Pancreas (tissue), 10 donors: ENCODE measurements around the gene GORASP1. TPM values are rescaled to one million over a fixed set of nuclear protein-coding genes. Genes with fewer than 3 reads are reported as not detected.

ENCODE experiments used
- ATAC-seq, 4 donors: fragments of 200-7000 bp; cut with Tn5 transposase; one replicate each; pipeline versions ENCODE4 v1.8.0 to v1.9.1; 2020; ENCODE audit warnings: mild to moderate bottlenecking in 4 of 4, moderate library complexity in 4 of 4
- DNase-seq, 6 donors: peaks; one replicate each; pipeline ENCODE4 v3.0.0-alpha.2; 2020
- FAIRE-seq: peaks from 2 replicates; lab custom pipeline; 2012; peaks lifted over from hg19 to GRCh38; lab: Jason Lieb, UNC
- H3K27ac ChIP-seq, 4 donors: fragments of 200-600 bp; sonication (generic); 1 replicate in 3 of 4; 2 replicates in 1 of 4; pipeline versions ENCODE4 v1.5.0 to v1.8.0; 2020
- H3K27me3 ChIP-seq, 4 donors: fragments of 200-600 bp; one replicate each; pipeline ENCODE4 v1.8.0; 2021
- H3K36me3 ChIP-seq, 3 donors: fragments of 200-600 bp; sonication (generic) in 1 of 3; one replicate each; pipeline versions ENCODE4 v1.5.0 to v1.8.0; 2020 to 2021
- H3K4me1 ChIP-seq, 3 donors: fragments of 200-600 bp; one replicate each; pipeline ENCODE4 v1.8.0; 2021
- H3K4me3 ChIP-seq, 4 donors: fragments of 200-600 bp; sonication (generic) in 2 of 4; one replicate each; pipeline versions ENCODE4 v1.5.0 to v1.8.0; 2020 to 2021
- H3K9me3 ChIP-seq, 4 donors: fragments of 200-600 bp; one replicate each; pipeline ENCODE4 v1.8.0; 2021
- WGBS, 2 donors: extraction: QIAGEN DNeasy Blood & Tissue Kit; methylation state at CpG; one replicate each; pipeline ENCODE4 v1.1.7; 2013; 5-methylcytosine and 5-hydroxymethylcytosine counted together
- intact Hi-C, 3 donors: fragments of 100-400 bp; cut with DNase I; formaldehyde crosslinking; loops; one replicate each; pipeline versions ENCODE4 v1.11.1 to v1.14.2; 2022
- polyA plus RNA-seq, 2 donors: library from polyadenylated mRNA; stranded (reverse); fragments of 200-250 nt; gene quantifications; one replicate each; pipeline ENCODE4 v1.2.3, GENCODE V29; 2013
- total RNA-seq, 6 donors: library from RNA; stranded (reverse); fragmentation: NEBNext Ultra II Directional in 4 of 6; extraction: Animal tissue kit (Norgen Biotek cat#: 25700) in 4 of 6; gene quantifications; one replicate each; pipeline versions ENCODE4 v1.2.1 to v1.2.4, GENCODE V29; 2021 to 2023
- TF ChIP-seq, protein P1 (sequence below), 4 donors: fragments of 200-600 bp; sonication (generic) in 3 of 4; IDR thresholded peaks; one replicate each; pipeline versions ENCODE4 v1.5.0 to v1.8.0; 2021; ENCODE audit warnings: antibody characterized with exemption in 4 of 4
- donor health status: healthy with polysubstance abuse.
- donor health status: DM: no; HTN: no; CAD: no; lungs with moderate emphysema.
- donor health status: DM: no; HTN: no; CAD: no.
- donor health status: control.
- donor health status: control.
- donor health status: Bipolar disorder and iron deficiency.
- donor health status: DM: yes; HTN: yes; CAD: no.
- donor health status: DM: no; HTN: no; CAD: no.
- donor health status: DM: no; HTN: no; CAD: no.
- donor health status: DM: yes; HTN: yes; CAD: no.

Gene GORASP1
- total and polyA plus RNA-seq, 8 donors: 25.9 to 79.6 (median 34.3) TPM

- H3K4me1 ChIP-seq: peaks cover 0 to 20% (median 5%) of the 10 kb centered on the region in 3 donors
- WGBS, 2 donors: 72 to 75% methylated on average over 6 of the region's 6 CpGs
These were observed 3.5 kb downstream of the GORASP1 start for GRCh38 chr3:39103791-39104552.

GRCh38 chr3:39103324-39103693 is 4.1 kb downstream of the GORASP1 start:
- TF ChIP-seq, protein P1, sequence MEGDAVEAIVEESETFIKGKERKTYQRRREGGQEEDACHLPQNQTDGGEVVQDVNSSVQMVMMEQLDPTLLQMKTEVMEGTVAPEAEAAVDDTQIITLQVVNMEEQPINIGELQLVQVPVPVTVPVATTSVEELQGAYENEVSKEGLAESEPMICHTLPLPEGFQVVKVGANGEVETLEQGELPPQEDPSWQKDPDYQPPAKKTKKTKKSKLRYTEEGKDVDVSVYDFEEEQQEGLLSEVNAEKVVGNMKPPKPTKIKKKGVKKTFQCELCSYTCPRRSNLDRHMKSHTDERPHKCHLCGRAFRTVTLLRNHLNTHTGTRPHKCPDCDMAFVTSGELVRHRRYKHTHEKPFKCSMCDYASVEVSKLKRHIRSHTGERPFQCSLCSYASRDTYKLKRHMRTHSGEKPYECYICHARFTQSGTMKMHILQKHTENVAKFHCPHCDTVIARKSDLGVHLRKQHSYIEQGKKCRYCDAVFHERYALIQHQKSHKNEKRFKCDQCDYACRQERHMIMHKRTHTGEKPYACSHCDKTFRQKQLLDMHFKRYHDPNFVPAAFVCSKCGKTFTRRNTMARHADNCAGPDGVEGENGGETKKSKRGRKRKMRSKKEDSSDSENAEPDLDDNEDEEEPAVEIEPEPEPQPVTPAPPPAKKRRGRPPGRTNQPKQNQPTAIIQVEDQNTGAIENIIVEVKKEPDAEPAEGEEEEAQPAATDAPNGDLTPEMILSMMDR (IDR thresholded peaks at IDR 0.05): no peak
- intact Hi-C loops: no loop called here
- Histone ChIP-seq H3K27ac (no peak overlapping the region), H3K4me3 (no peak overlapping the region), H3K4me1 (peaks cover 0 to 20% (median 2%) of the 10 kb centered on the region in 3 donors), H3K9me3 (no peaks in the 10 kb centered on the region), H3K36me3 (peaks cover 0 to 21% (median 18%) of the 10 kb centered on the region in 3 donors), H3K27me3 (no peaks in the 10 kb centered on the region)
- 74 to 78% methylated on average over 4 of the region's 4 CpGs for WGBS, 2 donors
- no peak for DNase-seq
- no peak for ATAC-seq
- no peak for FAIRE-seq

More at GRCh38 chr3:39103791-39104552, 3.5 kb downstream of the GORASP1 start:
- FAIRE-seq: no peak
- ATAC-seq: no peak
- no peak overlapping the region for H3K4me3 ChIP-seq
- DNase-seq: no peak
- peaks cover 0 to 15% (median 11%) of the 10 kb centered on the region in 3 donors for H3K36me3 ChIP-seq
- no peaks in the 10 kb centered on the region for H3K27me3 ChIP-seq
- H3K27ac ChIP-seq: no peak overlapping the region
- H3K9me3 ChIP-seq: no peaks in the 10 kb centered on the region
- intact Hi-C loops: no loop called here
- TF ChIP-seq, protein P1 (IDR thresholded peaks at IDR 0.05): no peak

DNA sequence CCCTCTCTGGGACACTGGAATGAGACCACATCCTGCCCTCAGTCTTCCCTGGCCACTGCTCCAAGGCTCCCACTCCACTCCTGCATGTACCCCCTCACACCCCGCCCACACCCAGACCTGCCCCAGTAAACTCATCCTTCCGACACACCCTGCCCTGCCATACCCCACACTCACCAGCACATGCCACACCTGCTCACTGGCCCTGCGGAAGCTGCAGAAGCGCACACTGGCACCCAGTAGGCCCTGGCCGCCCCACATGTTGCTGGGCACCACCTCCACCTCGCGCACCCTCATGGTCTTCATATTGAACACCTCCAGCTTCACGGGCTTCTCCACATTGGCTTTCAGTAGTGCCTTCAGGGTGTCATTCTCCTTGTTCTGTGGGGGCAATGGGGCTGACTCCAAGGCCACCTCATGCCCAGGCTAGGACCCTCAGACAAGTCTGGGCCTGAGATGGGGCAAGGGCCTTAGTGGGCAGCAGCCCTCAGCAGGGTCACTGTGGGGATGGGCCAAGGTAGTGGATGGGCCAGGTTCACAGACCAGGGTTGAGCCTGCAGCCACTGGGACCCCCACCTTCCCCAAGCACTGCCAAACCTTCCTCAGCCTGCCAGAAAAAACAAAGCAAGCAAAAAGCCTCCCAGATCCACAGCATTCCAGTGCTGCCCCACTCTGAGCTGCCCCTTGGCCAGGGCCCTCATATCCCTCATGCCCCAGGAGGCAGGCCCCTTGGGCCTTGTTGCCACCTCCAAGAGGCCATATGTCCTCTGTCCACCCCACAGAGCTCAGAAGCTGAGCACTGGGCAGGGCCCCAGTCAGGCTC is 4.7 kb downstream of the GORASP1 start:
- WGBS, 2 donors: 91 to 97% methylated on average over 8 of the region's 8 CpGs
- TF ChIP-seq, protein P1 (IDR thresholded peaks at IDR 0.05): no peak
- intact Hi-C loops: no loop called here
- ATAC-seq (no peak), DNase-seq (peak in 2 of 6 donors; percentile 50 to 58), FAIRE-seq (no peak)
- Histone ChIP-seq H3K36me3 (peaks cover 0 to 25% (median 23%) of the 10 kb centered on the region in 3 donors), H3K9me3 (no peaks in the 10 kb centered on the region), H3K27me3 (no peaks in the 10 kb centered on the region), H3K4me1 (peaks cover 0 to 18% (median 0%) of the 10 kb centered on the region in 3 donors), H3K27ac (no peak overlapping the region), H3K4me3 (no peak overlapping the region)

DNA sequence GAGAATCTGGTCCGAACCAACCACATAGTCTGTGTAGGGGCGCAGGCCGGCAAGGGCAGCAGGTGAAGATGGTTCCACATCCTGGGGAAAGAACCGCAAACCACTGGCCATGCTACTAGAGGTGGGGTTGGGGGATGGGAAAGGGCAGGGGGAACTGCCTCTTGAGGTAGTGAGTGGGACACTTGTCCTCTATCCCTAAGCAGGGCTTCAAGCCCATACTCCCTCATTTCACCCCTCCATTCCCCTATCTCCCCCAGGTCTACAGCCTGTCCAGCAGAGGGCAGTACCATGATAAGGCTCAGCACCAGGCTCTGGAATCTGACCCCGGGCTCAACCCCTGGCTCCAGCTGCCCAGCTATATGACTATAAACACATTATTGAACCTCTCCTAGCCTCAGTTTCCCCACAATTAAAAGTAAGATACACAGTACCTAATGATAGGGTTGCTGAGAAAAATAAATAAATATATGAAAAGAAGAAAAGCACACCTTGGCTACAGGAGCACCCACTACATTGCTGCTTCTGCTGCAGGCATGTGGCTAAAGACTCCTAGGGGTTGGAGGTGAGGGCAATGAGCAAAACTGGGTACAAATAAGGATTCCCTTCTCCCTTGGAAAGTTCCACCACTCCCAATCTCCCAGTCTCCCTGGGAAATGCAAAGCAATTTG is 6.3 kb downstream of the GORASP1 start:
- no peaks in the 10 kb centered on the region for H3K9me3 ChIP-seq
- ATAC-seq (peak; percentile 47 to 79 (median 68)), FAIRE-seq (no peak), DNase-seq (peak in 2 of 6 donors; percentile 49 to 51)
- no peak overlapping the region for H3K27ac ChIP-seq
- intact Hi-C loops: no loop called here
- H3K27me3 ChIP-seq: no peaks in the 10 kb centered on the region
- H3K4me3 ChIP-seq: no peak overlapping the region
- peaks cover 0 to 25% (median 23%) of the 10 kb centered on the region in 3 donors for H3K36me3 ChIP-seq
- 77 to 84% methylated on average over 5 of the region's 5 CpGs for WGBS, 2 donors
- H3K4me1 ChIP-seq: peaks cover 0 to 17% (median 0%) of the 10 kb centered on the region in 3 donors
- TF ChIP-seq, protein P1 (IDR thresholded peaks at IDR 0.05): peak; percentile 29 to 50 (median 42)
